ENCODE measurements around the gene CLEC18C.
"Not testable (repeated sequence)": the region's sequence is repeated elsewhere in the genome, so short reads cannot be mapped to it uniquely, and the experiment has no call there.

CLEC18C gene

GRCh38 chr16:70152578-70153302, 20.8 kb upstream of the CLEC18C start:
- no peak for DNase-seq (ENCODE audit: low spot score in 2 of 2)
- in situ Hi-C loops (cut with MboI; ENCODE audit: low sequenced_read_pairs) = no loop called here
- Histone ChIP-seq H3K27me3 (ENCODE audit: low read depth) (no peaks in the 10 kb centered on the region), H3K9me3 (no peaks in the 10 kb centered on the region), H3K36me3 (replicated peaks) (peaks cover 82% of the 10 kb centered on the region), H3K4me1 (no peaks in the 10 kb centered on the region), H3K4me3 (no peak overlapping the region)

- H3K4me3 ChIP-seq; H3K27me3 ChIP-seq (ENCODE audit: low read depth); DNase-seq (ENCODE audit: low spot score in 2 of 2); in situ Hi-C loops (cut with MboI; ENCODE audit: low sequenced_read_pairs); H3K9me3 ChIP-seq; H3K4me1 ChIP-seq: not testable (repeated sequence)
- H3K36me3 ChIP-seq (replicated peaks) = peaks cover 91% of the 10 kb centered on the region
Observed at GRCh38 chr16:70154736-70155135, 18.9 kb upstream of the CLEC18C start.

- Histone ChIP-seq H3K4me1 (no peaks in the 10 kb centered on the region), H3K9me3 (no peaks in the 10 kb centered on the region), H3K27me3 (ENCODE audit: low read depth) (no peaks in the 10 kb centered on the region), H3K36me3 (replicated peaks) (peaks cover 93% of the 10 kb centered on the region), H3K4me3 (no peak overlapping the region)
- DNase-seq (ENCODE audit: low spot score in 2 of 2) = peak in 1 of 2 experiments; percentile 18
- in situ Hi-C loops (cut with MboI; ENCODE audit: low sequenced_read_pairs) = no loop called here
Observed at GRCh38 chr16:70156207-70156978, 17.2 kb upstream of the CLEC18C start.

DNA sequence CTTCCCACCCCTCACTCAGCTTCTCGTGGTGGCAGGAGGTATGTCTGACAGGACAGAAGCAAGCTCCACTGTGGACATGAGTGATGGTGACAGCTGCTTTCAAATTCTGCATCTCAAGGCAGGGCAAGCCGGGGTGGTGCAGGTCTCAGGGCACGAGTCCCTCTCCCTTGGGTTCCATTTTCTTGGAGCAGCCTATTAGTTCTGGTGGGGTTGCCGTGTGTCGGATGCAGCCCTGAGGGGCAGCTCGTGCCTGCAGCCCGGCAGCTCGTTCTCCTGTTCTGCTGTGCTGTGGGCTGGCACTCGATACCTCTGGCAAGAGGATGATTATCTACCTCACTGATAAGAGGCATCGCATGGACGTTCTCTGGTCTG, 16.5 kb upstream of the CLEC18C start:
- Histone ChIP-seq H3K4me1 (no peaks in the 10 kb centered on the region), H3K27me3 (ENCODE audit: low read depth) (no peaks in the 10 kb centered on the region), H3K36me3 (replicated peaks) (peaks cover 93% of the 10 kb centered on the region), H3K9me3 (no peaks in the 10 kb centered on the region), H3K4me3 (no peak overlapping the region)
- in situ Hi-C loops (cut with MboI; ENCODE audit: low sequenced_read_pairs) = no loop called here
- peak in 1 of 2 experiments; percentile 10 for DNase-seq (ENCODE audit: low spot score in 2 of 2)

- no peaks in the 10 kb centered on the region for H3K27me3 ChIP-seq (ENCODE audit: low read depth)
- H3K4me1 ChIP-seq = no peaks in the 10 kb centered on the region
- H3K9me3 ChIP-seq = no peaks in the 10 kb centered on the region
- H3K36me3 ChIP-seq (replicated peaks) = peaks cover 89% of the 10 kb centered on the region
- H3K4me3 ChIP-seq = no peak overlapping the region
- peak in 1 of 2 experiments; percentile 13 for DNase-seq (ENCODE audit: low spot score in 2 of 2)
- in situ Hi-C loops (cut with MboI; ENCODE audit: low sequenced_read_pairs) = no loop called here
Observed at GRCh38 chr16:70157477-70158260, 15.9 kb upstream of the CLEC18C start.

DNA sequence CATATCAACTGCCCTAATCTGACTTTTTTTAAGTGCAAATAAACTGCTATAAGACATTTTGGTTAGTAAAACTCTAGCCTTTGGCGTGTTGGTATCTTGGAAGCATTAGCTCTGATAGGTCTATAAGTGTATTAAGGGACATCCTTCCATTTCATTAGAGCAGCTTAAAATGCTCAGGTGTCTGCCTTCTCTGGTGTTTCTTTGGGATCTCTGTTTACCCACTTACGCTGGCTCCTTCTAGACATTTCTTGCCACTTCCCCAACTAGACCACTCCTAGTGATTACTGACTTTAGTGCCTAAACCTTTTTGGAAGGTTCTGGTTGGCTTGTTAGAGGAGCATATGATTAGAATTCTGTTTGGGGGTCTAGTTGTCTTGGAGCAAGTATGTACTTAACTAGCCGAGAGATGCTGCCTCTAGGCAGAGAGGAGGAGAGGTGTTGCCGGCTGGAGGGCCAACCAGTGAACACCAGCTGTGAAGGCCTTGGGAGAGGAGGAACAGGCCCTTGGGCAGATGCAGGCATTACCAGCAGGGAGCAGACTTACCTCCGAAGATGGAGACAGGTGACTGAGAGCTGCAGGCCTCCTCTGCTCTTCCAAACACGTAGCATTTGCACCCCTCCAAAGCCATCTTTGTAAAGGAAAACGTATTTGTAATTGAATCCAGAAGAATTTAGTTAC, 15.2 kb upstream of the CLEC18C start:
- peak in 1 of 2 experiments; percentile 23 for DNase-seq (ENCODE audit: low spot score in 2 of 2)
- Histone ChIP-seq H3K4me1 (no peaks in the 10 kb centered on the region), H3K4me3 (no peak overlapping the region), H3K27me3 (ENCODE audit: low read depth) (no peaks in the 10 kb centered on the region), H3K36me3 (replicated peaks) (peaks cover 82% of the 10 kb centered on the region), H3K9me3 (no peaks in the 10 kb centered on the region)
- in situ Hi-C loops (cut with MboI; ENCODE audit: low sequenced_read_pairs) = no loop called here

- DNase-seq (ENCODE audit: low spot score in 2 of 2) = peak in 1 of 2 experiments; percentile 8
- Histone ChIP-seq H3K4me1 (no peaks in the 10 kb centered on the region), H3K9me3 (no peaks in the 10 kb centered on the region), H3K27me3 (ENCODE audit: low read depth) (no peaks in the 10 kb centered on the region), H3K36me3 (replicated peaks) (peaks cover 72% of the 10 kb centered on the region), H3K4me3 (no peak overlapping the region)
- in situ Hi-C loops (cut with MboI; ENCODE audit: low sequenced_read_pairs) = no loop called here
Observed at GRCh38 chr16:70159355-70160348, 13.9 kb upstream of the CLEC18C start.

GRCh38 chr16:70160388-70160787, 13.2 kb upstream of the CLEC18C start:
- H3K9me3 ChIP-seq = no peaks in the 10 kb centered on the region
- DNase-seq (ENCODE audit: low spot score in 2 of 2) = peak in 1 of 2 experiments; percentile 8
- H3K36me3 ChIP-seq (replicated peaks) = peaks cover 64% of the 10 kb centered on the region
- in situ Hi-C loops (cut with MboI; ENCODE audit: low sequenced_read_pairs) = no loop called here
- no peaks in the 10 kb centered on the region for H3K27me3 ChIP-seq (ENCODE audit: low read depth)
- H3K4me1 ChIP-seq = no peaks in the 10 kb centered on the region
- H3K4me3 ChIP-seq = no peak overlapping the region

DNA sequence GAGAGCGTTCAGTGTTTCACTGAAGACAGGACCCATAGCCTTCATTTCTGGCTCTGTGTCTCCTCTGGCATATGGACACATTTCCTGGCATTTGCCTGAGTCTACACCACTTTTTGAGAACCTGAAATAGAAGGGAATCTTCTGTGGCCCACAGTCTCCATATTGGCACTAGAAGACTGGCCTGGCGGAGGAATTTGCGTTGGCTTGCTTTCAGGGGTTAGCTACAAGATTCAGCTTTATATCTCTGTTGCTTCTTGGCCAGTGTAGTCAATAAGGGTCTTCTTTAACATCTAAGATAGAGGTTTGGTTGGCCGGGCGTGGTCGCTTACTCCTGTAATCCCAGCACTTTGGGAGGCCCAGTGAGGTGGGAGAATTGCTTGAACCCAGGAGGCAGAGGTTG, 12.8 kb upstream of the CLEC18C start:
- H3K4me3 ChIP-seq = no peak overlapping the region
- H3K36me3 ChIP-seq (replicated peaks) = peaks cover 62% of the 10 kb centered on the region
- H3K9me3 ChIP-seq = no peaks in the 10 kb centered on the region
- H3K4me1 ChIP-seq = no peaks in the 10 kb centered on the region
- in situ Hi-C loops (cut with MboI; ENCODE audit: low sequenced_read_pairs) = no loop called here
- H3K27me3 ChIP-seq (ENCODE audit: low read depth) = no peaks in the 10 kb centered on the region
- peak in 1 of 2 experiments; percentile 7 for DNase-seq (ENCODE audit: low spot score in 2 of 2)

GRCh38 chr16:70161350-70161749, 12.2 kb upstream of the CLEC18C start:
- in situ Hi-C loops (cut with MboI; ENCODE audit: low sequenced_read_pairs) = no loop called here
- Histone ChIP-seq H3K36me3 (replicated peaks) (peaks cover 56% of the 10 kb centered on the region), H3K9me3 (no peaks in the 10 kb centered on the region)

DNA sequence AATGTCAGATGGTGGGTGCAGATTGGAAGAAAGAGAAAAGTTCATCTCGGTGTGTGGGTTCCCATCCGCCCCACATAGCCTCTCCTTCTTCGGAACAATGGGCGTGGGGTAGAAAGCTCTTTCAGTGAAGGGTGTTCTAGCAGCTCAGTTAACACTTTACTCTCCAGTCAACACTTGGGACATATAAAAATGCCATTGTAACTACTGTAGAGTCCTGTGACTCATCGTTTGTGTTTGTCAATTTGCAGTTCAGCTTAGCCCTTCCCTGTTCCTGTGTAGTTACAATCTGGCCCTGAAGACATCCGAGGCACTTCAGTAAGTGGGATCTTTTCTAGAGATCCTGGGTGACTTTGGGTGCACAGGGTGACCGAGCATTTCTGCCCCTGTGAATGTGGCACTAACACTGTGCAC, 11.5 kb upstream of the CLEC18C start:
- H3K4me3 ChIP-seq = no peak overlapping the region
- peak in 1 of 2 experiments; percentile 12 for DNase-seq (ENCODE audit: low spot score in 2 of 2)
- H3K9me3 ChIP-seq = no peaks in the 10 kb centered on the region
- in situ Hi-C loops (cut with MboI; ENCODE audit: low sequenced_read_pairs) = no loop called here
- no peaks in the 10 kb centered on the region for H3K4me1 ChIP-seq
- H3K27me3 ChIP-seq (ENCODE audit: low read depth) = no peaks in the 10 kb centered on the region
- peaks cover 50% of the 10 kb centered on the region for H3K36me3 ChIP-seq (replicated peaks)

More at GRCh38 chr16:70161350-70161749, 12.2 kb upstream of the CLEC18C start:
- Histone ChIP-seq H3K4me1 (no peaks in the 10 kb centered on the region), H3K27me3 (ENCODE audit: low read depth) (no peaks in the 10 kb centered on the region), H3K4me3 (no peak overlapping the region)
- DNase-seq (ENCODE audit: low spot score in 2 of 2) = peak in 1 of 2 experiments; percentile 24

- in situ Hi-C loops (cut with MboI; ENCODE audit: low sequenced_read_pairs) = no loop called here
- H3K4me1 ChIP-seq = no peaks in the 10 kb centered on the region
- H3K4me3 ChIP-seq = no peak overlapping the region
- H3K9me3 ChIP-seq = no peaks in the 10 kb centered on the region
- DNase-seq (ENCODE audit: low spot score in 2 of 2) = peak; percentile 37 to 58
- no peaks in the 10 kb centered on the region for H3K27me3 ChIP-seq (ENCODE audit: low read depth)
- peaks cover 34% of the 10 kb centered on the region for H3K36me3 ChIP-seq (replicated peaks)
Observed at GRCh38 chr16:70163596-70163995, 10.0 kb upstream of the CLEC18C start.

Measured in HAP-1 (cell line).